HepG2 (cell line): ENCODE measurements around the gene SENP5. TPM values are rescaled to one million over a fixed set of nuclear protein-coding genes. Genes with fewer than 3 reads are reported as not detected.
"Not testable (repeated sequence)": the region's sequence is repeated elsewhere in the genome, so short reads cannot be mapped to it uniquely, and the experiment has no call there.

ENCODE experiments used
- ARID5B ChIP-seq: IDR thresholded peaks from 2 replicates; pipeline ENCODE4 v1.4.0; 2020; ENCODE audit warnings: mild to moderate bottlenecking, missing genetic modification reagents
- BCL6 ChIP-seq: IDR thresholded peaks from 2 replicates; pipeline ENCODE4 v1.6.1; 2016; ENCODE audit warnings: missing genetic modification reagents, missing compliant biosample characterization
- CEBPG ChIP-seq: IDR thresholded peaks from 2 replicates; pipeline ENCODE4 v1.6.1; 2016
- HDAC2 ChIP-seq: sonication (generic); formaldehyde crosslinking; IDR thresholded peaks from 2 replicates; pipeline ENCODE4 v1.4.0; 2020; ENCODE audit warnings: missing genetic modification reagents
- HOMEZ ChIP-seq: IDR thresholded peaks from 2 replicates; pipeline ENCODE4 v1.6.1; 2016; ENCODE audit warnings: low read depth
- HOXA3 ChIP-seq: sonication (generic); formaldehyde crosslinking; IDR thresholded peaks from 2 replicates; pipeline ENCODE4 v1.5.0; 2020; ENCODE audit warnings: missing genetic modification reagents
- NCOR1 ChIP-seq: fragments of 200-600 bp; sonication (generic); IDR thresholded peaks from 2 replicates; pipeline ENCODE4 v1.7.0; 2017; ENCODE audit warnings: antibody characterized with exemption, low read length, borderline replicate concordance
- NR2F1 ChIP-seq, 2 experiments: fragments of 450-650 bp in 1 of 2; formaldehyde crosslinking in 1 of 2; IDR thresholded peaks; 2 replicates each; pipeline versions ENCODE4 v1.5.0 to v1.6.1; 2016 to 2020; ENCODE audit warnings: mild to moderate bottlenecking in 1 of 2, missing compliant biosample characterization in 1 of 2, missing genetic modification reagents in 1 of 2, moderate library complexity in 1 of 2
- NR2F2 ChIP-seq: IDR thresholded peaks from 2 replicates; pipeline ENCODE4 v1.6.1; 2012; ENCODE audit warnings: low read depth, inconsistent platforms, borderline replicate concordance
- RCOR2 ChIP-seq: IDR thresholded peaks from 2 replicates; pipeline ENCODE4 v1.6.1; 2016; ENCODE audit warnings: missing biosample characterization, missing genetic modification reagents
- RXRA ChIP-seq: sonication (generic); formaldehyde crosslinking; IDR thresholded peaks from 2 replicates; pipeline ENCODE4 v1.5.1; 2020; ENCODE audit warnings: missing genetic modification reagents
- SOX13 ChIP-seq, 3 experiments: fragments of 450-650 bp in 1 of 3; sonication (generic) in 1 of 3; formaldehyde crosslinking in 1 of 3; IDR thresholded peaks in 2 of 3; conservative IDR thresholded peaks in 1 of 3; 2 replicates each; pipeline versions ENCODE4 v1.5.0 to v1.6.1; 2016 to 2020; ENCODE audit warnings: antibody characterized with exemption in 1 of 3, mild to moderate bottlenecking in 1 of 3, missing compliant biosample characterization in 1 of 3, missing genetic modification reagents in 1 of 3, moderate library complexity in 1 of 3
- SOX6 ChIP-seq, 2 experiments: fragments of 450-650 bp in 1 of 2; sonication (generic) in 1 of 2; formaldehyde crosslinking in 1 of 2; IDR thresholded peaks; 2 replicates each; pipeline versions ENCODE4 v1.4.0 to v1.6.1; 2017 to 2020; ENCODE audit warnings: antibody characterized with exemption in 1 of 2, mild to moderate bottlenecking in 1 of 2, missing genetic modification reagents in 1 of 2
- STAG1 ChIP-seq: sonication (generic); formaldehyde crosslinking; IDR thresholded peaks from 2 replicates; pipeline ENCODE4 v1.4.0; 2020; ENCODE audit warnings: missing genetic modification reagents
- TBL1XR1 ChIP-seq: fragments of 150-350 bp; IDR thresholded peaks from 2 replicates; pipeline ENCODE4 v1.6.1; 2014; ENCODE audit warnings: borderline replicate concordance, low read length; ENCODE audit not compliant: partially characterized antibody
- ZNF292 ChIP-seq: sonication (generic); formaldehyde crosslinking; IDR thresholded peaks from 2 replicates; pipeline ENCODE4 v1.8.1; 2022; ENCODE audit warnings: mild to moderate bottlenecking, low read depth, missing genetic modification reagents, borderline replicate concordance
- ZNF317 ChIP-seq: sonication (generic); formaldehyde crosslinking; IDR thresholded peaks from 2 replicates; pipeline ENCODE4 v1.5.0; 2020; ENCODE audit warnings: mild to moderate bottlenecking, missing genetic modification reagents
- ZNF331 ChIP-seq: sonication (generic); formaldehyde crosslinking; IDR thresholded peaks from 2 replicates; pipeline ENCODE4 v1.4.0; 2020; ENCODE audit warnings: missing genetic modification reagents
- polyA plus RNA-seq, 8 experiments: library from polyadenylated mRNA; depleted of rRNA in 3 of 8; stranded (reverse) in 7 of 8; unstranded in 1 of 8; fragments of >200 nt; fragmentation: Illumina TruSeq in 4 of 8; extraction: Trizol in 4 of 8; gene quantifications; 2 replicates each; pipeline versions ENCODE4 v1.2.1 to v1.2.3, GENCODE V29; 2011 to 2016; ENCODE audit warnings: low read depth in 4 of 8, missing spikeins in 1 of 8, mixed read lengths in 1 of 8; ENCODE audit not compliant: insufficient read depth in 1 of 8
- total RNA-seq, 5 experiments: library from RNA; depleted of rRNA; stranded (reverse); fragments of >200 nt; fragmentation: Illumina TruSeq; extraction: Trizol; gene quantifications; 2 replicates each; pipeline ENCODE4 v1.2.3, GENCODE V29; 2016; ENCODE audit warnings: low read depth in 1 of 5
- TF ChIP-seq, protein P1 (sequence below): sonication (generic); formaldehyde crosslinking; IDR thresholded peaks from 2 replicates; pipeline ENCODE4 v1.9.0; 2022; ENCODE audit warnings: low read depth, missing genetic modification reagents
- TF ChIP-seq, protein P2 (sequence below): IDR thresholded peaks from 2 replicates; pipeline ENCODE4 v1.6.1; 2018; ENCODE audit warnings: missing genetic modification reagents, mild to moderate bottlenecking, missing compliant biosample characterization

Gene SENP5
- total and polyA plus RNA-seq, 2 of the 13 experiments (the other 11 are each of a cell fraction or from before 2014, with no cell fraction given), result 17.6 to 30.9 TPM

GRCh38 chr3:196839351-196839750, 28.4 kb upstream of the SENP5 start (continued):
- TF ChIP-seq ARID5B (CRISPR knock-in tag) (peak; percentile 80), HOMEZ (CRISPR knock-in tag) (peak; percentile 27; the same call in 1 of the 2 replicates), HOXA3 (CRISPR knock-in tag) (peak; percentile 50; the same call in 1 of the 2 replicates), BCL6 (0 out of 2 replicates have a peak, but pooled peaks have one; percentile 30), ZNF317 (CRISPR knock-in tag) (0 out of 2 replicates have a peak, but pooled peaks have one; percentile 16), NR2F2 (peak; percentile 71; the same call in 1 of the 2 replicates), NCOR1 (peak; percentile 54; the same call in 1 of the 2 replicates), RXRA (CRISPR knock-in tag) (peak; percentile 97), NR2F1 (CRISPR knock-in tag; IDR thresholded peaks at IDR 0.05) (peak; percentile 84 to 88), ZNF292 (CRISPR knock-in tag) (0 out of 2 replicates have a peak, but pooled peaks have one; percentile 22), RCOR2 (CRISPR knock-in tag) (peak; percentile 54; the same call in 1 of the 2 replicates), SOX6 (CRISPR knock-in tag; IDR thresholded peaks at IDR 0.05) (peak; percentile 74), ZNF331 (CRISPR knock-in tag) (peak; percentile 67; the same call in 1 of the 2 replicates), SOX13 (CRISPR knock-in tag; conservative IDR thresholded peaks at IDR 0.05 in 1 of 2, IDR thresholded peaks at IDR 0.05 in 1 of 2) (peak in 1 of 2 experiments; percentile 48; a peak in 1 of 4 replicates), HDAC2 (CRISPR knock-in tag) (peak; percentile 70), CEBPG (peak; percentile 90), STAG1 (CRISPR knock-in tag) (peak; percentile 36), TBL1XR1 (peak; percentile 59)
- TF ChIP-seq SOX6, SOX13 (IDR thresholded peaks at IDR 0.05): not testable (repeated sequence)
- TF ChIP-seq, protein P1, sequence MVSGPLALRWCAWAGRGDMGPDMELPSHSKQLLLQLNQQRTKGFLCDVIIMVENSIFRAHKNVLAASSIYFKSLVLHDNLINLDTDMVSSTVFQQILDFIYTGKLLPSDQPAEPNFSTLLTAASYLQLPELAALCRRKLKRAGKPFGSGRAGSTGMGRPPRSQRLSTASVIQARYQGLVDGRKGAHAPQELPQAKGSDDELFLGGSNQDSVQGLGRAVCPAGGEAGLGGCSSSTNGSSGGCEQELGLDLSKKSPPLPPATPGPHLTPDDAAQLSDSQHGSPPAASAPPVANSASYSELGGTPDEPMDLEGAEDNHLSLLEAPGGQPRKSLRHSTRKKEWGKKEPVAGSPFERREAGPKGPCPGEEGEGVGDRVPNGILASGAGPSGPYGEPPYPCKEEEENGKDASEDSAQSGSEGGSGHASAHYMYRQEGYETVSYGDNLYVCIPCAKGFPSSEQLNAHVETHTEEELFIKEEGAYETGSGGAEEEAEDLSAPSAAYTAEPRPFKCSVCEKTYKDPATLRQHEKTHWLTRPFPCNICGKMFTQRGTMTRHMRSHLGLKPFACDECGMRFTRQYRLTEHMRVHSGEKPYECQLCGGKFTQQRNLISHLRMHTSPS, result 0 out of 2 replicates have a peak, but pooled peaks have one; percentile 28
- TF ChIP-seq, protein P2, sequence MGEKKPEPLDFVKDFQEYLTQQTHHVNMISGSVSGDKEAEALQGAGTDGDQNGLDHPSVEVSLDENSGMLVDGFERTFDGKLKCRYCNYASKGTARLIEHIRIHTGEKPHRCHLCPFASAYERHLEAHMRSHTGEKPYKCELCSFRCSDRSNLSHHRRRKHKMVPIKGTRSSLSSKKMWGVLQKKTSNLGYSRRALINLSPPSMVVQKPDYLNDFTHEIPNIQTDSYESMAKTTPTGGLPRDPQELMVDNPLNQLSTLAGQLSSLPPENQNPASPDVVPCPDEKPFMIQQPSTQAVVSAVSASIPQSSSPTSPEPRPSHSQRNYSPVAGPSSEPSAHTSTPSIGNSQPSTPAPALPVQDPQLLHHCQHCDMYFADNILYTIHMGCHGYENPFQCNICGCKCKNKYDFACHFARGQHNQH, result 0 out of 2 replicates have a peak, but pooled peaks have one; percentile 26
